ENCODE data around the gene EYA2.

DNA sequence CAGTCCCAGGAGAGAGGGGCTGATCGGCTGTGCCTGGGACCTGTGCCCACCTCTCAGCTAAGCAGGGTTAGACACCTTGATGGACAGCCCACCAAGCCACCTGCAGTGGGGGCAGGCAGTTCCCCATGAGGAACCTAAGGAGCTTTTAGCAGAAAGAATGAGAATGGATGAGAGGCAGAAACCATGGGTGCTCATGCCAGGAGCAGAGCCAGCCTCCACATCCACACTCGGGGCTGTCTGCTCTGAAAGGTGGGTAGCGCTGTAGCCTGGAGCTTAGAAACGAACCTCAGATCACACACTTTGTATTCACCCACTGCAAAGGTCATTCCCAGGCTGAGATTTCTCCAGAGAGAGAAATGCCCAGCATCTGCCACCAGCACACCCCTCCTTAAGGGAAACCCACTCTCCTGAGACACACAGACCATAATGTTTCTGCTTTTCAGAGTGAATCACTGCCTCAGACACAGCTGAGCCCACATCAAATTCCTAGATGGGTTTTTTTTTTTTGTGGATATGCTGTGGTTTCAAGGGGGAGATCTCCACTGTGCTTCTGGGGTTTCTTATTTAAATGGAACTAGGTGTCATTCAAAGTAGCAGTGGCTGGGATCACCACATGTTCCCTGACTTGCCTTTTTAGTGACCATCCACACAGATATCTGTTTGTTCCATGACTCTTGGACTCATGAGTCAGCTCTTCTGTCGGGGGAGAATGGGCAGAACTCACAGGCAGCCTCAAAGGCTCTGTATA, 218.9 kb downstream of the EYA2 start:
- TF ChIP-seq POLR2A (IDR thresholded peaks at IDR 0.05), result no peak
- TF ChIP-seq, protein P1, sequence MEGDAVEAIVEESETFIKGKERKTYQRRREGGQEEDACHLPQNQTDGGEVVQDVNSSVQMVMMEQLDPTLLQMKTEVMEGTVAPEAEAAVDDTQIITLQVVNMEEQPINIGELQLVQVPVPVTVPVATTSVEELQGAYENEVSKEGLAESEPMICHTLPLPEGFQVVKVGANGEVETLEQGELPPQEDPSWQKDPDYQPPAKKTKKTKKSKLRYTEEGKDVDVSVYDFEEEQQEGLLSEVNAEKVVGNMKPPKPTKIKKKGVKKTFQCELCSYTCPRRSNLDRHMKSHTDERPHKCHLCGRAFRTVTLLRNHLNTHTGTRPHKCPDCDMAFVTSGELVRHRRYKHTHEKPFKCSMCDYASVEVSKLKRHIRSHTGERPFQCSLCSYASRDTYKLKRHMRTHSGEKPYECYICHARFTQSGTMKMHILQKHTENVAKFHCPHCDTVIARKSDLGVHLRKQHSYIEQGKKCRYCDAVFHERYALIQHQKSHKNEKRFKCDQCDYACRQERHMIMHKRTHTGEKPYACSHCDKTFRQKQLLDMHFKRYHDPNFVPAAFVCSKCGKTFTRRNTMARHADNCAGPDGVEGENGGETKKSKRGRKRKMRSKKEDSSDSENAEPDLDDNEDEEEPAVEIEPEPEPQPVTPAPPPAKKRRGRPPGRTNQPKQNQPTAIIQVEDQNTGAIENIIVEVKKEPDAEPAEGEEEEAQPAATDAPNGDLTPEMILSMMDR (IDR thresholded peaks at IDR 0.05), result no peak
